HEK293 (cell line): ENCODE measurements around the gene MEGF8.

ENCODE experiments used
- EGR2 ChIP-seq: fragments of 450-650 bp; formaldehyde crosslinking; IDR thresholded peaks from 2 replicates; pipeline ENCODE4 v1.5.1; 2016; ENCODE audit warnings: low read depth, missing biosample characterization, missing genetic modification characterization
- GLIS1 ChIP-seq: fragments of 450-650 bp; formaldehyde crosslinking; IDR thresholded peaks from 2 replicates; pipeline ENCODE4 v1.5.1; 2016; ENCODE audit warnings: missing biosample characterization, missing genetic modification characterization
- IKZF3 ChIP-seq: fragments of 450-650 bp; IDR thresholded peaks from 2 replicates; pipeline ENCODE4 v1.5.0; 2018; ENCODE audit warnings: missing biosample characterization, mild to moderate bottlenecking, missing genetic modification characterization, moderate library complexity
- KLF16 ChIP-seq: fragments of 450-650 bp; formaldehyde crosslinking; IDR thresholded peaks from 2 replicates; pipeline ENCODE4 v1.5.1; 2017; ENCODE audit warnings: missing biosample characterization, missing genetic modification characterization
- KLF7 ChIP-seq: fragments of 450-650 bp; formaldehyde crosslinking; IDR thresholded peaks from 2 replicates; pipeline ENCODE4 v1.5.1; 2016; ENCODE audit warnings: missing biosample characterization, missing genetic modification characterization, borderline replicate concordance
- KLF8 ChIP-seq: fragments of 450-650 bp; formaldehyde crosslinking; IDR thresholded peaks from 2 replicates; pipeline ENCODE4 v1.5.1; 2016; ENCODE audit warnings: missing biosample characterization, missing genetic modification characterization
- PRDM4 ChIP-seq: fragments of 450-650 bp; formaldehyde crosslinking; IDR thresholded peaks from 2 replicates; pipeline ENCODE4 v1.5.1; 2017; ENCODE audit warnings: missing biosample characterization, missing genetic modification characterization
- SCRT1 ChIP-seq: fragments of 450-650 bp; formaldehyde crosslinking; IDR thresholded peaks from 2 replicates; pipeline ENCODE4 v1.5.1; 2016; ENCODE audit warnings: missing biosample characterization, missing genetic modification characterization, borderline replicate concordance
- SP2 ChIP-seq: fragments of 450-650 bp; formaldehyde crosslinking; IDR thresholded peaks from 2 replicates; pipeline ENCODE4 v1.5.1; 2016; ENCODE audit warnings: missing biosample characterization, missing genetic modification characterization
- WT1 ChIP-seq: fragments of 450-650 bp; formaldehyde crosslinking; IDR thresholded peaks from 2 replicates; pipeline ENCODE4 v1.5.1; 2016; ENCODE audit warnings: missing biosample characterization, missing genetic modification characterization
- ZBTB10 ChIP-seq: fragments of 450-650 bp; formaldehyde crosslinking; IDR thresholded peaks from 2 replicates; pipeline ENCODE4 v1.5.1; 2016; ENCODE audit warnings: missing biosample characterization, missing genetic modification characterization
- ZBTB48 ChIP-seq: fragments of 450-650 bp; formaldehyde crosslinking; IDR thresholded peaks from 2 replicates; pipeline ENCODE4 v1.5.1; 2016; ENCODE audit warnings: missing biosample characterization, missing genetic modification characterization
- ZBTB8A ChIP-seq: fragments of 450-650 bp; formaldehyde crosslinking; IDR thresholded peaks from 2 replicates; pipeline ENCODE4 v1.5.1; 2016; ENCODE audit warnings: missing biosample characterization, missing genetic modification characterization
- ZEB2 ChIP-seq: fragments of 450-650 bp; formaldehyde crosslinking; IDR thresholded peaks from 2 replicates; pipeline ENCODE4 v1.5.1; 2016; ENCODE audit warnings: missing biosample characterization, missing genetic modification characterization
- ZFHX2 ChIP-seq: fragments of 450-650 bp; formaldehyde crosslinking; conservative IDR thresholded peaks from 2 replicates; pipeline ENCODE4 v1.5.1; 2016; ENCODE audit warnings: missing biosample characterization, missing genetic modification characterization
- ZIC2 ChIP-seq: fragments of 450-650 bp; formaldehyde crosslinking; IDR thresholded peaks from 2 replicates; pipeline ENCODE4 v1.5.1; 2016; ENCODE audit warnings: missing biosample characterization, missing genetic modification characterization
- ZNF121 ChIP-seq: fragments of 450-650 bp; formaldehyde crosslinking; IDR thresholded peaks from 2 replicates; pipeline ENCODE4 v1.5.1; 2016; ENCODE audit warnings: missing biosample characterization, missing genetic modification characterization
- ZNF214 ChIP-seq: fragments of 450-650 bp; formaldehyde crosslinking; IDR thresholded peaks from 2 replicates; pipeline ENCODE4 v1.5.1; 2017; ENCODE audit warnings: missing biosample characterization, mild to moderate bottlenecking, missing genetic modification characterization, borderline replicate concordance
- ZNF223 ChIP-seq: fragments of 450-650 bp; formaldehyde crosslinking; IDR thresholded peaks from 2 replicates; pipeline ENCODE4 v1.5.1; 2016; ENCODE audit warnings: missing biosample characterization, missing genetic modification characterization
- ZNF266 ChIP-seq: fragments of 450-650 bp; formaldehyde crosslinking; IDR thresholded peaks from 2 replicates; pipeline ENCODE4 v1.5.1; 2016; ENCODE audit warnings: missing biosample characterization, missing genetic modification characterization, low read depth
- ZNF324 ChIP-seq: fragments of 450-650 bp; formaldehyde crosslinking; IDR thresholded peaks from 2 replicates; pipeline ENCODE4 v1.5.1; 2016; ENCODE audit warnings: missing biosample characterization, missing genetic modification characterization
- ZNF341 ChIP-seq: fragments of 450-650 bp; formaldehyde crosslinking; IDR thresholded peaks from 2 replicates; pipeline ENCODE4; 2016; ENCODE audit warnings: low read depth, missing biosample characterization, missing genetic modification characterization
- ZNF398 ChIP-seq: fragments of 450-650 bp; formaldehyde crosslinking; IDR thresholded peaks from 2 replicates; pipeline ENCODE4 v1.5.1; 2017; ENCODE audit warnings: missing biosample characterization, missing genetic modification characterization
- ZNF596 ChIP-seq: fragments of 450-650 bp; IDR thresholded peaks from 2 replicates; pipeline ENCODE4 v1.5.0; 2018; ENCODE audit warnings: missing biosample characterization, mild to moderate bottlenecking, missing genetic modification characterization, moderate library complexity
- ZNF610 ChIP-seq: fragments of 450-650 bp; formaldehyde crosslinking; IDR thresholded peaks from 2 replicates; pipeline ENCODE4 v1.5.1; 2016; ENCODE audit warnings: missing biosample characterization, missing genetic modification characterization, borderline replicate concordance
- ZNF704 ChIP-seq: fragments of 450-650 bp; formaldehyde crosslinking; IDR thresholded peaks from 2 replicates; pipeline ENCODE4 v1.5.1; 2016; ENCODE audit warnings: missing biosample characterization, missing genetic modification characterization
- ZNF785 ChIP-seq: fragments of 450-650 bp; formaldehyde crosslinking; IDR thresholded peaks from 2 replicates; pipeline ENCODE4 v1.5.1; 2016; ENCODE audit warnings: missing biosample characterization, missing genetic modification characterization
- ZNF792 ChIP-seq: fragments of 450-650 bp; formaldehyde crosslinking; IDR thresholded peaks from 2 replicates; pipeline ENCODE4 v1.5.1; 2016; ENCODE audit warnings: missing biosample characterization, missing genetic modification characterization
- ZNF843 ChIP-seq: fragments of 450-650 bp; formaldehyde crosslinking; IDR thresholded peaks from 2 replicates; pipeline ENCODE4 v1.5.1; 2016; ENCODE audit warnings: missing biosample characterization, missing genetic modification characterization
- ZSCAN30 ChIP-seq: fragments of 450-650 bp; IDR thresholded peaks from 2 replicates; pipeline ENCODE4 v1.5.1; 2018; ENCODE audit warnings: missing biosample characterization, mild to moderate bottlenecking, missing genetic modification characterization, moderate library complexity
- ZXDB ChIP-seq: fragments of 450-650 bp; formaldehyde crosslinking; IDR thresholded peaks from 2 replicates; pipeline ENCODE4 v1.5.1; 2016; ENCODE audit warnings: missing biosample characterization, missing genetic modification characterization

The MEGF8 gene

GRCh38 chr19:42284591-42285341 is 40.7 kb upstream of the MEGF8 start (continued):
- TF ChIP-seq ZBTB10 (tag by site-specific recombination), result peak; percentile 79
- TF ChIP-seq IKZF3, result no peak
- no peak for TF ChIP-seq ZNF214 (tag by site-specific recombination)
- peak; percentile 65; the same call in 1 of the 2 replicates for TF ChIP-seq ZEB2 (tag by site-specific recombination)
- TF ChIP-seq ZNF610 (tag by site-specific recombination), result no peak
- peak; percentile 90 for TF ChIP-seq ZIC2 (tag by site-specific recombination)
- TF ChIP-seq ZNF792, result peak; percentile 35; the same call in 1 of the 2 replicates
- 0 out of 2 replicates have a peak, but pooled peaks have one; percentile 11 for TF ChIP-seq ZBTB8A (tag by site-specific recombination)
- 0 out of 2 replicates have a peak, but pooled peaks have one; percentile 26 for TF ChIP-seq ZNF266
- peak; percentile 65 for TF ChIP-seq ZXDB (tag by site-specific recombination)
- no peak for TF ChIP-seq ZNF596 (tag by site-specific recombination)
- 0 out of 2 replicates have a peak, but pooled peaks have one; percentile 22 for TF ChIP-seq EGR2 (tag by site-specific recombination)
- TF ChIP-seq ZNF398 (tag by site-specific recombination), result peak; percentile 71
- TF ChIP-seq ZNF223 (tag by site-specific recombination), result peak; percentile 90
- peak; percentile 36; the same call in 1 of the 2 replicates for TF ChIP-seq PRDM4 (tag by site-specific recombination)
- no peak; the same call in 1 of the 2 replicates for TF ChIP-seq ZSCAN30 (tag by site-specific recombination)
- TF ChIP-seq ZNF843 (tag by site-specific recombination), result peak; percentile 38; the same call in 1 of the 2 replicates
- TF ChIP-seq KLF16, result 0 out of 2 replicates have a peak, but pooled peaks have one; percentile 32
- no peak for TF ChIP-seq ZNF704
- no peak; the same call in 1 of the 2 replicates for TF ChIP-seq WT1 (tag by site-specific recombination)
- TF ChIP-seq ZNF785 (tag by site-specific recombination), result peak; percentile 64; the same call in 1 of the 2 replicates
- TF ChIP-seq ZNF341 (tag by site-specific recombination), result peak; percentile 76
- TF ChIP-seq ZBTB48 (tag by site-specific recombination), result peak; percentile 54; the same call in 1 of the 2 replicates
- 0 out of 2 replicates have a peak, but pooled peaks have one; percentile 39 for TF ChIP-seq ZNF324 (tag by site-specific recombination)
- peak; percentile 18; the same call in 1 of the 2 replicates for TF ChIP-seq SP2 (tag by site-specific recombination)
- peak; percentile 66; the same call in 1 of the 2 replicates for TF ChIP-seq KLF8 (tag by site-specific recombination)
- TF ChIP-seq ZNF121 (tag by site-specific recombination), result no peak
- TF ChIP-seq ZFHX2, result peak; percentile 56; the same call in 1 of the 2 replicates
- TF ChIP-seq SCRT1, result peak; percentile 32; the same call in 1 of the 2 replicates
- TF ChIP-seq KLF7 (tag by site-specific recombination), result 0 out of 2 replicates have a peak, but pooled peaks have one; percentile 12
- TF ChIP-seq GLIS1, result peak; percentile 71
